ENCODE measurements around the gene ZNF665. TPM values are rescaled to one million over a fixed set of nuclear protein-coding genes. Genes with fewer than 3 reads are reported as not detected.

ZNF665 gene
- total and polyA plus RNA-seq, 2 donors (not counting 3 experiments of a cell fraction or from before 2014, with no cell fraction given), result 1.3 to 2.1 TPM

- H3K4me3 ChIP-seq (replicated peaks in 1 of 3; ENCODE audit: insufficient read depth in 1 of 3, low read depth in 1 of 3, low read length in 3 of 3), result no peak overlapping the region
- no peak overlapping the region for H3K27ac ChIP-seq (ENCODE audit: insufficient read depth, low read depth, low read length)
- H3K9me3 ChIP-seq (replicated peaks; ENCODE audit: control insufficient read depth, insufficient read depth, low read length), result no peaks in the 10 kb centered on the region
- H4K20me1 ChIP-seq (replicated peaks; ENCODE audit: control insufficient read depth, extremely low read depth, insufficient read depth, low read length), result no peaks in the 10 kb centered on the region
- DNase-seq (ENCODE audit: low read depth, low spot score) (no peak), FAIRE-seq (no peak)
- ChIA-PET CTCF (interaction anchor here (1.7 kb wide), 1 partner anchor 55 kb away, joined by 6 read pairs; no protein-coding TSS in a partner anchor), POLR2A (no interaction called here)
- H3K9me1 ChIP-seq (replicated peaks; ENCODE audit: control insufficient read depth, extremely low read depth, insufficient read depth, low read length), result no peaks in the 10 kb centered on the region
- intact Hi-C loops (cut with micrococcal nuclease), result no loop called here
- no TSS peak for BruUV-seq (replicated peaks)
- H3K36me3 ChIP-seq (ENCODE audit: control insufficient read depth in 2 of 2, extremely low read depth in 1 of 2, insufficient read depth in 2 of 2, low read length in 2 of 2), result no peaks in the 10 kb centered on the region
- dilution Hi-C loops (cut with MboI; ENCODE audit: extremely low pct_ligation_motif_present, low sequenced_read_pairs), result no loop called here
- no peaks in the 10 kb centered on the region for H3K27me3 ChIP-seq (ENCODE audit: control insufficient read depth in 2 of 2, insufficient read depth in 2 of 2, low read length in 2 of 2)
- H3K79me2 ChIP-seq (ENCODE audit: control insufficient read depth, insufficient read depth, low read length), result no peaks in the 10 kb centered on the region
- H2AFZ ChIP-seq (ENCODE audit: low read depth, low read length), result no peak overlapping the region
- TF ChIP-seq GATA2 (IDR thresholded peaks at IDR 0.05; ENCODE audit: insufficient read depth, insufficient read length, low read depth, low read length) (no peak), JUN (IDR thresholded peaks at IDR 0.05; ENCODE audit: borderline replicate concordance, insufficient read depth, insufficient read length, low read depth) (no peak), POLR2A (IDR thresholded peaks at IDR 0.05; ENCODE audit: low read depth, low read length) (no peak), CTCF (IDR thresholded peaks at IDR 0.05; ENCODE audit: extremely low read depth in 1 of 2, insufficient read depth in 1 of 2, low read depth in 1 of 2, low read length in 2 of 2) (no peak), FOS (IDR thresholded peaks at IDR 0.05; ENCODE audit: borderline replicate concordance, insufficient read depth, low read length) (no peak), EZH2 (IDR thresholded peaks at IDR 0.05; ENCODE audit: borderline replicate concordance, low read depth, low read length, severe bottlenecking) (no peak), MYC (IDR thresholded peaks at IDR 0.05; ENCODE audit: low read depth, low read length) (no peak), POLR2AphosphoS5 (IDR thresholded peaks at IDR 0.05; ENCODE audit: insufficient read depth, low read depth, low read length) (no peak), MAX (IDR thresholded peaks at IDR 0.05; ENCODE audit: insufficient read depth, insufficient read length) (no peak)
- no peaks in the 10 kb centered on the region for H3K4me1 ChIP-seq (ENCODE audit: control insufficient read depth, extremely low read depth, insufficient read depth, low read length)
- H3K9ac ChIP-seq (replicated peaks; ENCODE audit: extremely low read depth, insufficient read depth, low read length), result no peak overlapping the region
- H3K4me2 ChIP-seq (ENCODE audit: insufficient read depth, low read length), result no peak overlapping the region
These were observed 61.4 kb downstream of the ZNF665 start for GRCh38 chr19:53131727-53132126.

Measured in endothelial cell of umbilical vein (primary cell).